ENCODE results near the gene TIPRL. TPM values are rescaled to one million over a fixed set of nuclear protein-coding genes. Genes with fewer than 3 reads are reported as not detected.
"Not testable (repeated sequence)": the region's sequence is repeated elsewhere in the genome, so short reads cannot be mapped to it uniquely, and the experiment has no call there.

Gene TIPRL
- total and polyA plus RNA-seq, 2 experiments from 2014 or later: 44.2 to 47.6 TPM

DNA sequence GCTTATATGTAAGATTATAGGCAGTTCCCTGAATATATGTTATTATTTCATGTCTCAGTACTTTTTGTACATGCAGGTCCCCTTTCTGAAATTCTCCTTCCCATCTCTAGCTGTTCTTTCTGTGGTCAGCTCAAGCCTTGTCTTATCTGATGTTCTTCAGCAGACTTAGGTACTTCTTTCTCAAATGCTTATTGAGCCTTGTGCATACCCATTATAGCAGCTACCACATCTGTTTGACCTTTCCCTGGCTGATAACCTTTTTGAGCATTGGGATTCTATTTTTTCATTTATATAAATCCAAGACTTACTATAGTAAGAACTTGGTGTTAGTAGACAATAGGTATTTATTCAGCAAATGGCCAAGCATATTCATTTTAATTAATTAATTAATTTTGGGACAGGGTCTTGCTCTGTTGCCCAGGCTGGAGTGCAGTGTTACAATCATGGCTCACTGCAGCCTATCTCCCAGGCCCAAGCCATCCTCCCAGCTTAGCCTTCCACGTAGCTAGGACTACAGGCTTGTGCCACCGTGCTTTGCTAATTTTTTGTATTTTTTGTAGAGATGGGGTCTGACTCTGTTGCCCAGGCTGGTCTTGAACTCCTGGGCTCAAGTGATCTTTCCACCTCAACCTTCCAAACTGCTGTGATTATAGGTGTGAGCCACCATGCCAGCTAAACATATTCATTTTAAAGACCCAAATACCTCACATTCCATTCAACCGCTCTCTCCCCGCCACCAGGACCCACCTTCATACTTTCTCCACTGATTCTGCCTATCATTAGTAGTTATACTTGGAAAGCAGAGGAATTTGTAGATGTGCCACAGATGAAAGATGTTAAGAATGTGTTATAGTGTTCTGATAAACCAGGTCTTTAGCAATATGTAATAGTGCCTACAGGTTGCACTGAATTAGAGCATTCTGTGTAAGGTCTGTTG is 16.7 kb downstream of the TIPRL start:
- Histone ChIP-seq H4K20me1 (ENCODE audit: insufficient read depth, poor library complexity, severe bottlenecking) (no peaks in the 10 kb centered on the region), H3K4me1 (ENCODE audit: insufficient read depth) (no peaks in the 10 kb centered on the region), H3K4me2 (no peak overlapping the region), H3K9me3 (ENCODE audit: low read depth) (no peaks in the 10 kb centered on the region), H2AFZ (no peak overlapping the region), H3K27ac (no peak overlapping the region), H3K36me3 (replicated peaks; ENCODE audit: insufficient read depth, low read depth) (no peaks in the 10 kb centered on the region), H3K27me3 (no peaks in the 10 kb centered on the region), H3K9me2 (replicated peaks; ENCODE audit: insufficient read depth) (no peaks in the 10 kb centered on the region), H3K4me3 (no peak overlapping the region), H3K79me2 (no peaks in the 10 kb centered on the region)
- 83% methylated on average over 4 of the region's 4 CpGs for WGBS (ENCODE audit: low lambda C conversion rate, missing lambda C conversion rate)
- DNase-seq (ENCODE audit: low spot score): no peak
- TF ChIP-seq EZH2 (IDR thresholded peaks at IDR 0.05; ENCODE audit: borderline replicate concordance): no peak

DNA sequence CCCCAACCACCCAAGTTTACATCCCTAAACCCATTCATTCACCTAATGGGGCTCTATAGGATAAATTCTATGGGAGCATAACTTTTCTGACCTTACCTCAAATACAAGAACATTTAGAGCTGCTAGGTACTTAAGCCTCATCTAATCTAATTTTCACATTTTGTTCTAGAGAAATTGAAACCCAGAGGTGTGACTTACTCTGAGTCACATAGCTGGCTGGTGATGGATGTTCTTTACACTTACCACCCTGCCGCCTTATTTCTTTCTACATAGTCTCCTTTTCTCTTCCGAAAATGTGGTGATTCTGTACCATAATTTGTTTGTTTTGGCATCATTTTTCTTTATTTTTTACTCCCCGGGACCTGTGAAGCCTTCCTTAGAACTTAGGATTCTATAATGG is 20.3 kb downstream of the TIPRL start:
- no peak for DNase-seq (ENCODE audit: low spot score)
- no peak overlapping the region for H3K4me2 ChIP-seq
- 63% methylated on average over 3 of the region's 3 CpGs for WGBS (ENCODE audit: low lambda C conversion rate, missing lambda C conversion rate)
- no peak overlapping the region for H3K27ac ChIP-seq
- H3K4me1 ChIP-seq (ENCODE audit: insufficient read depth): no peaks in the 10 kb centered on the region
- H3K79me2 ChIP-seq: no peaks in the 10 kb centered on the region
- H3K9me3 ChIP-seq (ENCODE audit: low read depth): no peaks in the 10 kb centered on the region
- no peaks in the 10 kb centered on the region for H3K27me3 ChIP-seq
- no peaks in the 10 kb centered on the region for H4K20me1 ChIP-seq (ENCODE audit: insufficient read depth, poor library complexity, severe bottlenecking)
- H3K4me3 ChIP-seq: no peak overlapping the region
- no peak overlapping the region for H2AFZ ChIP-seq
- H3K9me2 ChIP-seq (replicated peaks; ENCODE audit: insufficient read depth): no peaks in the 10 kb centered on the region
- no peaks in the 10 kb centered on the region for H3K36me3 ChIP-seq (replicated peaks; ENCODE audit: insufficient read depth, low read depth)
- TF ChIP-seq, protein P1, sequence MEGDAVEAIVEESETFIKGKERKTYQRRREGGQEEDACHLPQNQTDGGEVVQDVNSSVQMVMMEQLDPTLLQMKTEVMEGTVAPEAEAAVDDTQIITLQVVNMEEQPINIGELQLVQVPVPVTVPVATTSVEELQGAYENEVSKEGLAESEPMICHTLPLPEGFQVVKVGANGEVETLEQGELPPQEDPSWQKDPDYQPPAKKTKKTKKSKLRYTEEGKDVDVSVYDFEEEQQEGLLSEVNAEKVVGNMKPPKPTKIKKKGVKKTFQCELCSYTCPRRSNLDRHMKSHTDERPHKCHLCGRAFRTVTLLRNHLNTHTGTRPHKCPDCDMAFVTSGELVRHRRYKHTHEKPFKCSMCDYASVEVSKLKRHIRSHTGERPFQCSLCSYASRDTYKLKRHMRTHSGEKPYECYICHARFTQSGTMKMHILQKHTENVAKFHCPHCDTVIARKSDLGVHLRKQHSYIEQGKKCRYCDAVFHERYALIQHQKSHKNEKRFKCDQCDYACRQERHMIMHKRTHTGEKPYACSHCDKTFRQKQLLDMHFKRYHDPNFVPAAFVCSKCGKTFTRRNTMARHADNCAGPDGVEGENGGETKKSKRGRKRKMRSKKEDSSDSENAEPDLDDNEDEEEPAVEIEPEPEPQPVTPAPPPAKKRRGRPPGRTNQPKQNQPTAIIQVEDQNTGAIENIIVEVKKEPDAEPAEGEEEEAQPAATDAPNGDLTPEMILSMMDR (IDR thresholded peaks at IDR 0.05; ENCODE audit: poor library complexity): no peak
- TF ChIP-seq EZH2 (IDR thresholded peaks at IDR 0.05; ENCODE audit: borderline replicate concordance) (no peak), EZH2phosphoT487 (IDR thresholded peaks at IDR 0.05; ENCODE audit: low read depth, severe bottlenecking, unreplicated experiment) (no peak)

DNA sequence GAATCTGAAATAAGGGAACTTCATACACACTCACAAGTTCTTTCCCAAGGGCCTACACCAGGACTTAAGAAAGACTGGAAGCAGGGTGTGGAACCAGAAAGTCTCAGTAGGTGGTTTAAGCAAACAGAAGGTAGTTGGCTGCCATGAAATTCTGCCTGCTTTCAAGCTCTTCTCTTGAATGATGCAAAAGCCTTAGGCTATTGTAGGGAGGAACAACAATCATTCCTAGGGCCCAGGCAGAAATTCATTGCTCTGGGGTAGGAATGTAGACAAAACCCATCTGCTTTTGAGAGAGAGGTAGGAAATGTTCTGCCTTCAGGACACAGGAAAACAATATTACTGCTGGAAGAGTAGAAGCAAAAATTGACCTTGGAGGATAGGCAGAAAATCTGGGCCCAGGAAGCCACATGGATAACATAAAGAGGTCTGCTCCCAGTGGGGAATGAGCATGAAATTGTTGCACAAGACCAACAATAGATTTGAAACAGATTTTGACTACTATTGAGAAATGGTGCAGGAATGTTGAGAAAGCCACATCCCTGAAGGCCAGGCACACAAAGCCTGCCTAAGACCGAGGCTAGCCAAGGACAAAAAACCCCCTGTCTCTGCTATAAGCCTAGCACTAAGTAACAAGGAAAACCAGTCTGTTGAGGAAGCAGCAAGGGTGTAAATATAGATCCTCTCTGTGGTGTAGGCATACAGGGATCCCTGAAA is 24.3 kb downstream of the TIPRL start:
- 91% methylated on average over 1 of the region's 1 CpG for WGBS (ENCODE audit: low lambda C conversion rate, missing lambda C conversion rate)
- TF ChIP-seq EZH2phosphoT487 (IDR thresholded peaks at IDR 0.05; ENCODE audit: low read depth, severe bottlenecking, unreplicated experiment): no peak
- TF ChIP-seq EZH2 (IDR thresholded peaks at IDR 0.05; ENCODE audit: borderline replicate concordance): no peak
- TF ChIP-seq, protein P1 (IDR thresholded peaks at IDR 0.05; ENCODE audit: poor library complexity): no peak
- Histone ChIP-seq H3K9me2 (replicated peaks; ENCODE audit: insufficient read depth) (no peaks in the 10 kb centered on the region), H3K9me3 (ENCODE audit: low read depth) (no peaks in the 10 kb centered on the region), H3K27ac (no peak overlapping the region), H3K27me3 (no peaks in the 10 kb centered on the region), H3K36me3 (replicated peaks; ENCODE audit: insufficient read depth, low read depth) (no peaks in the 10 kb centered on the region), H3K4me3 (no peak overlapping the region), H3K79me2 (no peaks in the 10 kb centered on the region), H2AFZ (no peak overlapping the region), H3K4me2 (no peak overlapping the region), H3K4me1 (ENCODE audit: insufficient read depth) (no peaks in the 10 kb centered on the region), H4K20me1 (ENCODE audit: insufficient read depth, poor library complexity, severe bottlenecking) (no peaks in the 10 kb centered on the region)
- DNase-seq (ENCODE audit: low spot score): no peak

DNA sequence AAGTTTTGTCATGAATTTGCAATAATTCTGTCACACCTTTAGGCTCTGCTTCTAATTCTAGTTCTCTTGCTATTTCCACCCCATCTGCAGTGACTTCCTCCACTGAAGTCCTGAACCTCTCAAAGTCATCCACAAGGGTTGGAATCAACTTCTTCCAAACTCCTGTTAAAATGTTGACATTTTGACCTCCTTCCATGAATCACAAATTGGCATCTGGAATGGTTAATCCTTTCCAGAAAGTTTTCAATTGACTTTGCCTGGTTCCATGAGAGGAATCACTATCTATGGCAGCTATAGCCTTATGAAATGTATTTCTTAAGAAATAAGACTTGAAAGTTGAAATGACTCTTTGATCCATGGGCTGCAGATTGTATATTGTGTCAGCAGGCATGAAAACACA is 27.3 kb downstream of the TIPRL start:
- no peaks in the 10 kb centered on the region for H3K9me2 ChIP-seq (replicated peaks; ENCODE audit: insufficient read depth)
- no peak for DNase-seq (ENCODE audit: low spot score)
- no peak overlapping the region for H3K4me3 ChIP-seq
- H3K4me1 ChIP-seq (ENCODE audit: insufficient read depth): no peaks in the 10 kb centered on the region
- no peak overlapping the region for H2AFZ ChIP-seq
- TF ChIP-seq, protein P1 (IDR thresholded peaks at IDR 0.05; ENCODE audit: poor library complexity): no peak
- TF ChIP-seq EZH2phosphoT487 (IDR thresholded peaks at IDR 0.05; ENCODE audit: low read depth, severe bottlenecking, unreplicated experiment): no peak
- TF ChIP-seq EZH2 (IDR thresholded peaks at IDR 0.05; ENCODE audit: borderline replicate concordance): no peak
- H4K20me1 ChIP-seq (ENCODE audit: insufficient read depth, poor library complexity, severe bottlenecking): no peaks in the 10 kb centered on the region
- no peaks in the 10 kb centered on the region for H3K36me3 ChIP-seq (replicated peaks; ENCODE audit: insufficient read depth, low read depth)
- H3K27me3 ChIP-seq: no peaks in the 10 kb centered on the region
- H3K27ac ChIP-seq: no peak overlapping the region
- no peaks in the 10 kb centered on the region for H3K9me3 ChIP-seq (ENCODE audit: low read depth)
- no peaks in the 10 kb centered on the region for H3K79me2 ChIP-seq
- no peak overlapping the region for H3K4me2 ChIP-seq

DNA sequence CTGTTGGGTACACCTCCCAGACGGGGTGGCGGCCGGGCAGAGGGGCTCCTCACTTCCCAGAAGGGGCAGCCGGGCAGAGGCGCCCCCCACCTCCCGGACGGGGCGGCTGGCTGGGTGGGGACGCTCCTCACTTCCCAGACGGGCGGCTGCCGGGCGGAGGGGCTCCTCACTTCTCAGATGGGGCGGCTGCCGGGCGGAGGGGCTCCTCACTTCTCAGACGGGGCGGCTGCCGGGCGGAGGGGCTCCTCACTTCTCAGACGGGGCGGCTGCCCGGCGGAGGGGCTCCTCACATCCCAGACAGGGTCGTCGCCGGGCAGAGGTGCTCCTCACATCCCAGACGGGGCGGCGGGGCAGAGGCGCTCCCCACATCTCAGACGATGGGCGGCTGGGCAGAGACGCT is 28.9 kb downstream of the TIPRL start:
- H3K27ac ChIP-seq; H3K9me3 ChIP-seq (ENCODE audit: low read depth); H3K79me2 ChIP-seq; H3K36me3 ChIP-seq (replicated peaks; ENCODE audit: insufficient read depth, low read depth); H3K27me3 ChIP-seq; H3K4me3 ChIP-seq; H4K20me1 ChIP-seq (ENCODE audit: insufficient read depth, poor library complexity, severe bottlenecking); DNase-seq (ENCODE audit: low spot score); H3K4me2 ChIP-seq; H3K9me2 ChIP-seq (replicated peaks; ENCODE audit: insufficient read depth); H2AFZ ChIP-seq; H3K4me1 ChIP-seq (ENCODE audit: insufficient read depth): not testable (repeated sequence)
- 100% methylated on average over 1 of the region's 34 CpGs for WGBS (ENCODE audit: low lambda C conversion rate, missing lambda C conversion rate)
